ENCODE measurements around the gene AJM1. TPM values are rescaled to one million over a fixed set of nuclear protein-coding genes. Genes with fewer than 3 reads are reported as not detected.

Gene AJM1
- total RNA-seq, 2 experiments from 2014 or later = 1.1 to 1.2 TPM

DNA sequence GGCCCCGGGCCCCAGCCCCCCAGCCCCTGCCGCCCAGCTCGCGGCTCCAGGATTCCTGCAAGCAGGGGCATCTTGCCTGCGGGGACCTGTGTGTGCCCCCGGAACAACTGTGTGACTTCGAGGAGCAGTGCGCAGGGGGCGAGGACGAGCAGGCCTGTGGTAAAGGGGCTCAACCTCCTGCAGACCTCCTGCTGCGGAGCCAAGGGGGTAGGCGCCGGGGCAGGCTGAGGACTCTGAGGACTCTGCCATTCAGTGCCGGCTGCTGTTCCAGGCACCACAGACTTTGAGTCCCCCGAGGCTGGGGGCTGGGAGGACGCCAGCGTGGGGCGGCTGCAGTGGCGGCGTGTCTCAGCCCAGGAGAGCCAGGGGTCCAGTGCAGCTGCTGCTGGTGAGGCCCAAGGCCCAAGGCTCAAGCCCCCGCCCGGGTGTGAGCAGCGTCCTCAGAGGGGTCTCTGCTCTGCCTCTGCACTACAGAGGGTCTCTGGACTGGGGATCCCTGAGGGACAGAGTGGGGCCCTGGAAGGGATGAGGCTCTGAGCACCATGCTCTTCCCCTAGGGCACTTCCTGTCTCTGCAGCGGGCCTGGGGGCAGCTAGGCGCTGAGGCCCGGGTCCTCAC, 13.3 kb downstream of the AJM1 start:
- Histone ChIP-seq H3K36me3 (ENCODE audit: insufficient read depth, low read length) (peaks cover 8% of the 10 kb centered on the region), H3K4me3 (ENCODE audit: low read length) (no peak overlapping the region), H3K27me3 (ENCODE audit: control insufficient read depth in 1 of 2, insufficient read depth in 2 of 2, low read length in 2 of 2) (no peaks in the 10 kb centered on the region), H3K27ac (ENCODE audit: low read depth in 1 of 2, low read length in 2 of 2) (no peak overlapping the region), H3K9me3 (ENCODE audit: control insufficient read depth in 1 of 2, insufficient read depth in 1 of 2, low read length in 2 of 2) (no peaks in the 10 kb centered on the region), H3K4me1 (ENCODE audit: insufficient read depth, low read length) (peaks cover 3% of the 10 kb centered on the region)
- ChIA-PET CTCF (no interaction called here), POLR2A (no interaction called here)
- Mint-ChIP-seq H3K27ac (no peak overlapping the region), H3K4me1 (ENCODE audit: low read depth) (no peaks in the 10 kb centered on the region), H3K27me3 (no peaks in the 10 kb centered on the region), H3K9me3 (no peaks in the 10 kb centered on the region), H3K4me3 (no peak overlapping the region), H3K36me3 (ENCODE audit: low read depth) (no peaks in the 10 kb centered on the region)
- TF ChIP-seq, protein P1, sequence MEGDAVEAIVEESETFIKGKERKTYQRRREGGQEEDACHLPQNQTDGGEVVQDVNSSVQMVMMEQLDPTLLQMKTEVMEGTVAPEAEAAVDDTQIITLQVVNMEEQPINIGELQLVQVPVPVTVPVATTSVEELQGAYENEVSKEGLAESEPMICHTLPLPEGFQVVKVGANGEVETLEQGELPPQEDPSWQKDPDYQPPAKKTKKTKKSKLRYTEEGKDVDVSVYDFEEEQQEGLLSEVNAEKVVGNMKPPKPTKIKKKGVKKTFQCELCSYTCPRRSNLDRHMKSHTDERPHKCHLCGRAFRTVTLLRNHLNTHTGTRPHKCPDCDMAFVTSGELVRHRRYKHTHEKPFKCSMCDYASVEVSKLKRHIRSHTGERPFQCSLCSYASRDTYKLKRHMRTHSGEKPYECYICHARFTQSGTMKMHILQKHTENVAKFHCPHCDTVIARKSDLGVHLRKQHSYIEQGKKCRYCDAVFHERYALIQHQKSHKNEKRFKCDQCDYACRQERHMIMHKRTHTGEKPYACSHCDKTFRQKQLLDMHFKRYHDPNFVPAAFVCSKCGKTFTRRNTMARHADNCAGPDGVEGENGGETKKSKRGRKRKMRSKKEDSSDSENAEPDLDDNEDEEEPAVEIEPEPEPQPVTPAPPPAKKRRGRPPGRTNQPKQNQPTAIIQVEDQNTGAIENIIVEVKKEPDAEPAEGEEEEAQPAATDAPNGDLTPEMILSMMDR (IDR thresholded peaks at IDR 0.05) = no peak
- ATAC-seq (ENCODE audit: poor library complexity) (no peak), DNase-seq (peak in 2 of 14 experiments; percentile 1 to 22)
- intact Hi-C loops (cut with DNase I, micrococcal nuclease) = no loop called here

DNA sequence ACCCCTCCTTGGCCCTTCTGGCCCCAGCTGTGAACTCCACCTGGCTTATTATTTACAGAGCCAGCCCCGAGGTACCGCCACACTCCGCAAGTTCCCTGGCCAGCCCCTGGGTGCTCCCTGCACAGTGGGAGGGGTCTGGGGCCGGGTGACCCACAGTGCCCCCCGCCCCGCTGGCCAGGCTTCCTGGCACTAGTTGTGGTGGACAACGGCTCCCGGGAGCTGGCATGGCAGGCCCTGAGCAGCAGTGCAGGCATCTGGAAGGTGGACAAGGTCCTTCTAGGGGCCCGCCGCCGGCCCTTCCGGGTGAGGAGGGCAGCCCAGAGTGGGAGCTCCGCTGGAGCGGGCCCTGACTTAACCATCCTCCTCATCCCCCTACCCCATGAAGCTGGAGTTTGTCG, 13.8 kb downstream of the AJM1 start:
- no peaks in the 10 kb centered on the region for H3K4me1 Mint-ChIP-seq (ENCODE audit: low read depth)
- Histone ChIP-seq H3K27me3 (ENCODE audit: control insufficient read depth in 1 of 2, insufficient read depth in 2 of 2, low read length in 2 of 2) (no peaks in the 10 kb centered on the region), H3K27ac (ENCODE audit: low read depth in 1 of 2, low read length in 2 of 2) (no peak overlapping the region), H3K4me1 (ENCODE audit: insufficient read depth, low read length) (peaks cover 3% of the 10 kb centered on the region), H3K36me3 (ENCODE audit: insufficient read depth, low read length) (peaks cover 4% of the 10 kb centered on the region), H3K9me3 (ENCODE audit: control insufficient read depth in 1 of 2, insufficient read depth in 1 of 2, low read length in 2 of 2) (no peaks in the 10 kb centered on the region), H3K4me3 (ENCODE audit: low read length) (no peak overlapping the region)
- no peaks in the 10 kb centered on the region for H3K27me3 Mint-ChIP-seq
- POLR2A ChIA-PET = no interaction called here
- no peaks in the 10 kb centered on the region for H3K9me3 Mint-ChIP-seq
- TF ChIP-seq, protein P1 (IDR thresholded peaks at IDR 0.05) = no peak
- ATAC-seq (ENCODE audit: poor library complexity) (no peak), DNase-seq (peak in 2 of 14 experiments; percentile 0 to 16)
- intact Hi-C loops (cut with DNase I, micrococcal nuclease) = no loop called here
- no peak overlapping the region for H3K4me3 Mint-ChIP-seq
- no peaks in the 10 kb centered on the region for H3K36me3 Mint-ChIP-seq (ENCODE audit: low read depth)
- CTCF ChIA-PET = no interaction called here
- H3K27ac Mint-ChIP-seq = no peak overlapping the region

DNA sequence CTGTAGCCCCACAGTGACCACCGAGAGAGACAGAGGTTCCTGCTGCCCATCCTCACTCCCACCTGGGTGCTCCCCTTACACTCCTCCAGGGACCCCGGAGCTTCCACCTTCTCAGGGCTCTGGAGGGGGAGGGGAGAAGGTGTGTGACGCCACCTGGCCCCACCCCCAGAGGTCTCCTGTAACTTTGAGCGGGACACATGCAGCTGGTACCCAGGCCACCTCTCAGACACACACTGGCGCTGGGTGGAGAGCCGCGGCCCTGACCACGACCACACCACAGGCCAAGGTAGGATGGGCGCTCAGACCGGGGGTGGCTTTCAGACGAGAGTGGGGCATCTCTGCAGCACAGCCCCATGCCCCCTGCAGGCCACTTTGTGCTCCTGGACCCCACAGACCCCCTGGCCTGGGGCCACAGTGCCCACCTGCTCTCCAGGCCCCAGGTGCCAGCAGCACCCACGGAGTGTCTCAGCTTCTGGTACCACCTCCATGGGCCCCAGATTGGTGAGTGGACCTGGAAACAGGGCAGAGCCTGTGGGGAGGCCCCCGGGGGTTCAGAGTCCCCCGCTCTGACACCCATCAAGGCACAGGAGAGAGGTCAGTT, 14.4 kb downstream of the AJM1 start:
- H3K4me1 ChIP-seq (ENCODE audit: insufficient read depth, low read length) = no peaks in the 10 kb centered on the region
- ATAC-seq (ENCODE audit: poor library complexity) = no peak
- H3K4me1 Mint-ChIP-seq (ENCODE audit: low read depth) = no peaks in the 10 kb centered on the region
- TF ChIP-seq, protein P1 (IDR thresholded peaks at IDR 0.05) = no peak
- DNase-seq = peak in 1 of 14 experiments; percentile 29
- H3K27ac Mint-ChIP-seq = no peak overlapping the region
- intact Hi-C loops (cut with DNase I, micrococcal nuclease) = no loop called here
- H3K36me3 Mint-ChIP-seq (ENCODE audit: low read depth) = no peaks in the 10 kb centered on the region
- H3K9me3 ChIP-seq (ENCODE audit: control insufficient read depth in 1 of 2, insufficient read depth in 1 of 2, low read length in 2 of 2) = no peaks in the 10 kb centered on the region
- ChIA-PET CTCF (no interaction called here), POLR2A (no interaction called here)
- H3K27ac ChIP-seq (ENCODE audit: low read depth in 1 of 2, low read length in 2 of 2) = no peak overlapping the region
- no peaks in the 10 kb centered on the region for H3K27me3 ChIP-seq (ENCODE audit: control insufficient read depth in 1 of 2, insufficient read depth in 2 of 2, low read length in 2 of 2)
- H3K9me3 Mint-ChIP-seq = no peaks in the 10 kb centered on the region
- H3K4me3 ChIP-seq (ENCODE audit: low read length) = no peak overlapping the region
- no peaks in the 10 kb centered on the region for H3K27me3 Mint-ChIP-seq
- no peak overlapping the region for H3K4me3 Mint-ChIP-seq
- peaks cover 6% of the 10 kb centered on the region for H3K36me3 ChIP-seq (ENCODE audit: insufficient read depth, low read length)

All from CD4-positive, alpha-beta T cell (primary cell).